Activated CD4-positive, alpha-beta T cell treated with anti-CD3 and anti-CD28 coated beads for 24 hours (primary cell): Measurements from ENCODE around the gene FARP1.

Experiments used
- DNase-seq, 2 donors: peaks; one replicate each; pipeline ENCODE4 v3.0.0-alpha.2; 2020; ENCODE audit warnings: low read depth in 2 of 2

Gene FARP1

DNA sequence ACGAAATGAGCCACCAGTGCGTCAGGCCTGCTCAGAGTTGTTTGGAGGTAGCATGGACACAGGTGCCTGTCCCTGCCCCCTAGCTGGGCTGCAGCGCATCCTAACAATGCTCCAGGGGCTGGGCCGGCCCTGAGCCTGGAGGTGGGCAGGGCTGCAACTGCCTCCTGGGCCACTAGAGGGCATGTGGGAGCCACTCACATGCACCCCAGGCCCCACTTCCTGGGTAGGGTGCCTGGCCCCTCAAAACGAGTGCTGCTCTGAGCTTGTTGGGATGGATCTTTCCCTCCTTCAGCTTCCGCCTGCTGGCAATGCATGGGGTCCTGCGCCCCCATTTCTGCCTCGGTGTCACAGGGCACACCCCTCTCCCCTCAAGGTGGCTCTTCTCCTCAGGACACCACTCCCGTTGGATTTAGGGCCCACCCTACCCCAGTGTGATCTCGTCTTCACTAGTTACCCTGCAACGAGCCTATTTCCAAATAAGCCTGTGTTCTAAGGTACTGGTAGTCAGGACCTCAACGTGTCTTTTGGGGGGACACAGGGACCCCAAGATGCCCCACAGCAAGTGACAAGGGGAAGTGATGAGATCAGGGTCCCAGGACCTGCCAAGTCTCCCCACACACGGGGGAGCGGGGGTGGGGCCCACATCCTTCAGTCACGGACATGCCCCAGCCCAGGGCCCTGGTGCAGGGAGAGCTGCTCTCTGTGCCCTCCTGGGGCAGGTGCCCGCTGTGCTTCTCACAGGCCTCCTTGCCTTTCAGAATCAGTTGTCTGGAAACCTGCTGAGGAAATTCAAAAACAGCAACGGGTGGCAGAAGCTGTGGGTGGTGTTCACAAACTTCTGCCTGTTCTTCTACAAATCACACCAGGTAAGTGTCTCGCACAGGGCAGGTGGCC, 302.7 kb downstream of the FARP1 start:
- peak; percentile 68 to 72 for DNase-seq

DNA sequence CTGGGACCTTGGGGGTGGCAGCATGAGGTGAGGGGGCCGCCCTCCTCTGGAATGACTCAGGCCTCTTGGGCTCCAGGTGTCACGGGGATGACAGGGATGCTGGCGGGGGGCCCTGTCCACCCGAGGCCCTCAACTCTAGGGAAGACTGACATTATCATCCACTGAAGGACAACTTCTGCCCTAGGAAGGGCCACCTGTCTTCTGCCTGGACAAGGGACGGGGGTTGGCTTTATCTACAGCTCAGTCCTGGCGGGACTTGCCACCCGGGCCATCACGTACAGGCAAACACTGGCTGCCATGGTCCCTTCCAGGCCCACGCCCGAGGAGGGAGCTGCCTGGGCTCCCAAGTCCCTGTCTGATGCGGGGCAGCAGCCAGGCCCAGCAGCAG, 303.3 kb downstream of the FARP1 start:
- no peak for DNase-seq

DNA sequence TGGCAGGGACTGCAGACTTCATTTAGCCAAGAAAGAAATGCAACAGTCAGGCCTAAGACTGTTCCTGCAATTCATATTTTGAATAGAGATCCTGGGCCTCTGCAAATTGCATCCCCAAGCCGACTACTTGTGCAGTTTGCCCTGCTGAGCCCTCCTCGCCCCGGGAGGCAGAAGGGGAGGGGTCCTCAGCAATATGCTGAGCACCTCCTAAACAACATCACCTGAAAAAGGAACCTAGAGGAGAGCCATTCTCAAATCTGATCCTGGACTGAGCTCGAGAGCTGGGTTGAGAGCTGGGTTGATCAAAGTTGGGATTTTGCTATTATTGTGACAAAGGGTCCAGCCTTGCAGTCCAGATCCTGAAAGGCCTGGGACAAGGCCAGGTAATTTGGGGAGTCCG, 304.2 kb downstream of the FARP1 start:
- no peak for DNase-seq

DNA sequence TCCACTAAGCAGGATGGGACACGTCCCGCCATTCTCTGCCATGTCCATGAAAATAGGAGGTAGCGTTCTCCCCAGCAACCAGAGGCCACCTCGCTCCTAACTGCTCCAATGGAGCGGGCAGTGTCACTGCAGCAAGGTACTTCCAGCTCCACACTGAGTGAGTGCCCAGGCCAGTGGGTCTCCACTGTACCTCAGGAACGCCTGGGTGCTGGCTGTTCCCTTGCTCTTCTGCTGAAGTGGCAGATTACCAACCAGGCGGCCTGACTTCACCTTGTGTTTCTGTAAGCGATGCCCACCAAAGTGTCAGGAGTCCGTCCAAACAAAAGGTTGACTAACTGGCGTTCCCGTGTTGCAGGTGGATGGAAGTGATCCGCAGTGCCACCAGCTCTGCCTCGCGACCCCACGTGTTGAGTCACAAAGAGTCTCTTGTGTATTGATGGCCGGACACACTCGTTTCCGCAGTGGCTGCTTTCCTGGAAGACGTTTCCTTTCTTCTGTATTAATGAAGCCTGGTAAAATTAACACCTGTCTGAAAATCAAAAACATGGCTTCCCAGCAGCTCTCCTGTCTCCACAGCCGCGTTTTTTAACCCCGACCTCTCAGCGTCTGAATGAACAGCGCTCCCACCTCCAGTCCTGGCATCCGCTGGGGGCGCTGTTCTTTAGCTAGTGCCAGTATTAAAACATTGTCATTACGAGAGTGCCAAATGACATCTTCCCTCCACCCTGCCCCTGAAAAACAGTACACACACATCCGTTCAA, 305.2 kb downstream of the FARP1 start:
- peak in 1 of 2 donors; percentile 20 for DNase-seq

DNA sequence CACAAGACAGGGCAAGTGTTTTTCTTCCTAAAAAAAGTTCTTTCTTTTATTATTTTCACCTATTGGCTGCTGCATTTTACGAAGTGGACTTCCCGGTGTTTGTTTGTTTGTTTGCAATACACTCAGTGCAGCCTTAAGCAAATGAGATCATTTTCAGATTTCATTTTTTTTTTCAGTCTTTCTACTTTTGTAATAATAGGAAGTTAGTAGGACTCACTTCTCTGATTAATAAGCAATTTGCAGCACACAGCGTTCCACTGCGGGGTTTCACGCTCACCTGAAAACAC, 305.7 kb downstream of the FARP1 start:
- no peak for DNase-seq

DNA sequence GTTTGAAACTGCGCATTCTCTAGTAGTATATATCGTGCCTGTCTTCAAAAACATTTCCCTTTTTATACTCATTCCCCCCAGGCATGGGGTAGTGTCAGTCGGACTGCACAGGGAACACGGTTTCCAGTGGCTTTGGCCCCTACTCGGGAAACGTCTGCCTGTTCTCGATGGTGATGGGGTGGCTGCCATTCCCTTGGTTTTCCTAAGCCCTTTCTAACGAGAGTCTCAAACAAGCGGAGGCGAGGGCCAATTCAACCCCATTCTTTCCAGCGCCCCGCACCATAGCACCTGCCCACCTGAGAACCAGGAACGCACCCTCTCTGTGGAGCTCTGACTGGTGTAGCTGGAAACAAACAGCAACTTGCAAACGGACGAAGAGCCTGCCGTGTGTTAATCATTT, 306.4 kb downstream of the FARP1 start:
- DNase-seq, result no peak

DNA sequence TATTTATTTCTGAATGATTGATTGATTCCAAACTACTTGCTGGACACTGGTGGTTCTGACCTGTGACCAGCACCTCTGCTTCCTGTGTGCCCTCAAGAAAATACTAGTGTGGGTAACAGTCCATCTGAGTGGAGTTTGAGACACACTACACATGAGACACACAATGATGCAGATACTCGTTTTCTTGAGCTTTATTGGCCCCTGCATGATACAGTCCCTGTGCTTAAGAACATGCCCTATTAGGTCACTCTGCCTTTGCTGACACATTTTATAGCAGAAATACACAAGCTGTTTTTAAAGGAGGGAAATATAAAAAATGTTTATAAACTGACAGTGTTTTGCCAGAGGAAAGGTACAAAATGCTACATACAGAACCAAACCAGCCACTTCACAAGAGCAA, 307.1 kb downstream of the FARP1 start:
- no peak for DNase-seq

DNA sequence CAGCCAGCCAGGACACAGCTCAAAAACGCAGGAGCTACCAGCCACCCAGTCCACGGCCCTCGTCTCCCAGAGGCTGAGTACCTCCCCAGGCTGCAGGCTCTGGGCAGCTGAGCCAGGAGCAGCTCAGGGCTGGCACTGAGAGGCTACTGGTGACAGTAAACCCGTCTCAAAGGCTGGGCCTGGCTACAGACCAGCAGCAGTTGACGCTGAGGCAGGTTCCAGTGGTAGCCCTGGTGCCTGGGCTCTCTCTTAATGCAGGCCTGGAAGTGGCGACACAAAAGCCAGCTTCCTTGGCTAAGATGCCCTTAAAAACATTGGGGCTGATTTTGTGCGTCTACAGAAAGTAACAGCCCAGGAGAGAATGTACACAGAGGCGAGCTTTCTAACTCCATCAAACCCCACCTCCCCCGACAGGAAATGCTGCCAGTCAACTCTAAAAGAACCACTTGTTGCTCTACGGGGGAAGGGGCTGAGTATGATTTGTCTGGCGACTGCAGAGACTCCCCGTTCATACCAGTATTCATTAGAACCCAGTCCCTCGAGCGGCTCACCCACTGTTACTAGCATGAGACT, 307.7 kb downstream of the FARP1 start:
- DNase-seq, result no peak

DNA sequence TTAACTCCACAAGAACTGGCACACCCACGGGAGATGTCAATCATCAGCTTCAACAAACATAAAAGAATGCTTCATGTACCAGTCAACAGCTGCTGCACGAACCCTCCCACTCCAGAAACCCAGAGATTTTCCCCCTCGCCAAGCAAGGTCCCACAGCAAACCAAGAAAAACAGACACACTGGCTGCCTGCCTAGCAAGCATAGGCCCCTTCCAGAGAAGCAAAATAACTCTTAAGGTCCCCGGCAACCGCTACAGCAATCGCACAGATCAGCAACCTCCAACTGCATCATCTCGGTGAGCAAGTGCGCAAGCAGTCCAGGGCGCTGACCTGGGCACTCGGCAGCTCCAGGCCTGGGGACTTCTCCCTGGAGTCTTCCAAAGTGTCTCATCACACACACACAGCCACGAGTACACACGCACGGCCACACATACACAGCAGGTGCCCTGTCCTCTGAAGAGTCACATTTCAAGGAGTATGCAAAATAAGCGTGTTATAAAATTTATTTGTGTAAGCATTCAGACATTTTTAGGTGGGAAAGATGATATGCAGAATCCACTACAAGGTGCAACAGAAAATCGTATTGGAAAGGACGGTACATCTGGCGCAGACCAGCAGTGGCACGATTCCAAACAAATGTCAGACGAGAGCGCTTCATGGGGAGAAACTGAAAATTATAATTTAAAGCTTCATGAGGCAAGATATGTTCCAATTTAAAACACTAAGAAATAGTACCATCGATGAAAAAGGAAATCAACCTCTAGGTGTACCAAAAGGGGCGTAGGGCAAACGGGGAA, 309.0 kb downstream of the FARP1 start:
- DNase-seq, result no peak

DNA sequence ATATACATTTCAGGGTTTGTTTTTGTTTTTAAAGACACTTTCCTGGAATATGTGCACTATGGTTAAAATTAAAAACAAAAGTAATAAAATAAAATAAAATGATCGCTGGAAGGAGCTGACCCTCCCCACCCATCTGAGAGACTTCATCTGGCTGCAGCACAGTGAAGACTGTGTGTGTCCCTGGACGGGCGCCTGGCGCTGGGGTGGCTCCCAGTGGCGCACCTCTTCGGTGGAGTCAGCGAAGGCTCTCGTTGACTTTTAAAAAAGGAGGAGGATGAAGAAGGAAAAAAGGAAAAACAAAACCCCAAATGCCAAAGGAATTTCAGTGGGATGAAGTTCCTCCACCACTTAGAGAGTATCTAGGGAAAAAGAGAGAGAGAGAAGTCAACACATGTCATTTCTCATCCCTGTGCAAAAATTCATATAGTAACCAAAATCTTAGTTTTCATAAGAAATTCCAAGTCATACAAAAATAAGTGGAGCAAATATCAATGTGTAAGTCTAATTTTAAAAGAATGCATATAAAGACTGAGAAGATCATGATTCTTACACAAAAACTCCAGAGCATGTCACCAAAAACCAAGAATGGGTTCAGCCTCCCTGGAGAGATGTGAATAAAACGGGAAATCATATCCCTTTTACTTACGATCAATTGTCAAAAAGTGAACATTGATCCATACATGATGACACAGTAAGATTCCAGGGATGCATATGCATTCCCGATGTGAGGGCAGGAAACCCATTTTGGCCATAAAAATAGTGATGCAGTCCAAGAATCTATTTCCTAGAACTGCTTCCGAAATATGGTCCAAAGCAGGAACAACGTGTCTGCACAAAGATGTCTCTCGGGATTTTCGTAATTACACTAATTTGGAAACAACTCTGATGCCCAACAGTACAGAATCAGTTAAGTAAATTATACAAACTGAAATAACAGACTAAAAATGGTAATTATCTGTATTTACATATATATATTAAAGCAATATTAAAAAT, 310.3 kb downstream of the FARP1 start:
- no peak for DNase-seq

DNA sequence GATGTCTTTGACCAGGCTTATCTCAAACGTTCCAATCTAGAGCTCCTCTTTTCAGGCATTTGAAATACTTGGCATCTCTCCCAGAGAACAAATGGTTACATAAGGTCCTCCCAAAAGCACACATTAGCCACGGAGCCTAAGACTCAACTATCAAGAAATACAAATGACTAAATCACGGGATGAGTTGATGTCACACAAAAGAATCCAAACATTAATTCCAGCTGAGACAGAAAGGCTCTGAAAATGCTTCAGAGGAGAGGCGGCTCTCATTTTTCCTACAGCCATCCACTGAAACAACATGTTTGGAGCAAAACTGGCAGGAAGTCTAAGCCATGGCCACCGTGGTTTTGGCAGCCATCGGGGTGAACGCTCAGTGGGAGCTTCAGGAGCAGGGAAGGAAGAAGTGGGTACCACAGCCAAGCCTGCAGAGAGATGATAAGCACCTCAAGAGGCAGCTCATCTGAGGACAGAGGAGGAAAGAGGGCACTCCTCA, 311.5 kb downstream of the FARP1 start:
- DNase-seq, result no peak

DNA sequence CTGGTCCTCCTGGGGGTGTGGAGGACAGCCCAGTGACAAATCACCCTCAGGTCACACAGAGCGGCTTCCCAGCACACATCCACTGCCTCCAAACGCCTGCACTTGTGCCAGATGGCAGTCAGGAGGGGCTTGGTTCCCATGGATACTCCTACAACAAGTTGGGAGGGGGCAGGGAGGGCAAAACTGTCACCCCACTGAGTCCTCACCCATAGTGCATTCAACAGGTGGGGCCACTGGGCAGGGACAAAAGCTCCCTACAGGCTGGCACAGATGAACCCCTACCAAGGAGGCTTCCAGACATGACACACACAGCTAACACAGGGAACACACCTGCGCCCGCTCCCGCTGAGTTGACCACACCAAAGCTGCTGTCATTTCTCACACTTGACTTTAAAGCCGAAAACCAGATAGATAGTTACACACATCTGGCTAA, 313.5 kb downstream of the FARP1 start:
- no peak for DNase-seq

DNA sequence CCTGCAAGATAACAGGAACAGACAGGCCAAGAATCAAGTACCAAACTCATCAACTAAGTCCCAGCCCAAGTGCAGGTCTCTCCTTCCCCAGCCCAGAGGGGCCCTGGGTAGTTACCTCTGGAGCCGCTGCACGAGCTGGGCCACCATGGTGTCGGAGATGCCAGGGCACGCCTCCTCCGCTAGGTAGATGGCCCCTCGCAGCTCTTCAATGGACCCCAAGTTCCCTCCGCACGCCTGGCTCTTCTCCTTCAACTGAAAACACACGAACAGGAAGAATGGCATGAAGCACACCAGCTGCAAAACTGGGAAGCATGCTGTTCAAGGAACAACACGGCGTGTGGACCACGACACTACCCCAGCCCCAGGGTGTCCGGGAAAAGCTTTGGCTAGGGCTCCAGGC, 314.2 kb downstream of the FARP1 start:
- DNase-seq, result no peak

DNA sequence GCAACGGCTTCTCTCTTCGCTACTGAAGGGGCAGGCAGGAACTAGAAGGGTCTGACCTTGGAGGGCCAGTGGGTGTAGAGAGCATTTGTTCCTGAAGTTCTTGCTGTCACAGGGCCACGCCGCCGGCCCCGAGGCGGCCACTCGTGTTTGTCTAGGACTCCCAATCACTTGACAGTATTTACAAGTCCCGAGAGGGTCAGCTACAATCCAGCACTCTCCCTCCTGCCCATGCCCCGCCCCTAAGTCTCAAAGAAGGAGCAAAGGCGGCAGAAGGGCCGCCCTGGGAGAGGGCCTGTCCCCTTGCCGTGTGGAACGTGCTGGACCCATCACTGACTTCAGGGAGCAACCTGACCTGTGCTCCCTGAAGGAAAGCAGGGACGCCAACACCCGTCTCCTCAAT, 315.5 kb downstream of the FARP1 start:
- no peak for DNase-seq

DNA sequence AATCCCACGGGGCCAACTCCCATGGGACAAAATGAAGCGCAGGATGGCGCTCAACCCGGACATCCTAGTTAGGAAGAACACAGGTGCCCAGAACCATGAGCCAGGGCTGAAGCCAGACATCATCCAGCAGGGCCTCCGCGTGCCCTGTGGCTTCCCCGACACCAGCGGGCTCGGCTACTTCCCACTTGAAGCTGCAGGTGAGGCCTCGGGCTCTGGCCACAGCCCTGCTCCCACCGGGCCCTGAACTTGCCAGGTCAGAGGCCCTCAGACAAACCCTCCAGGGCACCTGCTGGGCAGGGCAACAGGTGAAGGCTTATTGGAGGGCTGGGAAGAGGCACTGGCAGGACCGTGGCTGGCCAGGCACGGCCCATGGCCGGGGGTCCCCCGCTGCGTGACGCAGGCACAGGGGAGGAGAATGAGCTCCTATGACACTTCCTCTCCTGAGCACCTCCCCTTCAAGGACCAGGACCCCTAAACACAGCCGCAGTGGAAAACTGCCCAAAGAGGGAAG, 316.3 kb downstream of the FARP1 start:
- no peak for DNase-seq

DNA sequence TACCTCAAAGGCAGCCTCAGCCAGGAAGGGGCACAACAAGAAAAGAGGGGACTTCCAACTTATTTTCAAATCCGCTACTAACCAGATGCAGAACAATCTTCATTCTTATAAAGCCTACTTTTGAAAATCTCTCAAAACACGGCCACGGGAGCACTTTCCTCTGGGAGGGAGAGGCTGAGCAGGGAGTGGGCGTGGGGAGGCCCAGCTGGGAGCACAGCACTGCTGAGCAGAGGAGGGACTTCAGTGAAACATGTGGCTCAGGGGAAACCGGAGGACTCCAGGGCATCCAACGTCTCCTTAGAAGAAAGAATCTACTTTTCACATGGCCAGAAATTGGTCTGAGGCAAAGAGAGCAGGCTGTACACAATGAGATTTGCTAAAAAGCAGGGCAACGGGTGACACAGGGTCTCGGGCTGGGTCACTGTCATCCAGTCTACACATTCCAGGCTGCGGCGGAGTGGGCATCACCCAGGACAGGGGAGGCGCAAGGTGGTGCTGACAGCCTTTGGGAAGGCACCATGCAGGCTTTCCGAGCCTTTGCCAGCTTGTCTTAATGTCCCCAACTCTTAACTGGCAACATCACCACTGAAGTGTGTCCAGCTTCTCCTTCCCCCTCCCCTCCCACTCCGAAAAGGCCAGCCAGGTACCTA, 317.0 kb downstream of the FARP1 start:
- DNase-seq, result no peak

DNA sequence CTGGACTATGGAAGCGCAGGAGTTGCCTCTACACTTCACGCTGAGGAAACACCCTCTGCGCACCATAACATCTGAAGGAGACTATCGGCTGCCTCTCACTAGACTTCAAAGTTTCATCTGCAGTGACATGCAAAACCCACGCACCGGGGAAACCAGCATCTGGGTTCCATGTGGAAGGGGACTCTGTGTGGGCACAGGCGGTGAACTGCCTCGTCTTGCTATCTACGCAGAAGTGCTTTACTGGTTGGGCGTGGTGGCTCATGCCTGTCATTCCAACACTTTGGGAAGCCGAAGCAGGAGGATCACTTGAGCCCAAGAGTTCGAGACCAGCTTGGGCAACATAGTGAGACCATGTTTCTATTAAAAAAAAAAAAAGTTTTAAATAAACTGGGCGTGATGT, 317.6 kb downstream of the FARP1 start:
- DNase-seq, result no peak

DNA sequence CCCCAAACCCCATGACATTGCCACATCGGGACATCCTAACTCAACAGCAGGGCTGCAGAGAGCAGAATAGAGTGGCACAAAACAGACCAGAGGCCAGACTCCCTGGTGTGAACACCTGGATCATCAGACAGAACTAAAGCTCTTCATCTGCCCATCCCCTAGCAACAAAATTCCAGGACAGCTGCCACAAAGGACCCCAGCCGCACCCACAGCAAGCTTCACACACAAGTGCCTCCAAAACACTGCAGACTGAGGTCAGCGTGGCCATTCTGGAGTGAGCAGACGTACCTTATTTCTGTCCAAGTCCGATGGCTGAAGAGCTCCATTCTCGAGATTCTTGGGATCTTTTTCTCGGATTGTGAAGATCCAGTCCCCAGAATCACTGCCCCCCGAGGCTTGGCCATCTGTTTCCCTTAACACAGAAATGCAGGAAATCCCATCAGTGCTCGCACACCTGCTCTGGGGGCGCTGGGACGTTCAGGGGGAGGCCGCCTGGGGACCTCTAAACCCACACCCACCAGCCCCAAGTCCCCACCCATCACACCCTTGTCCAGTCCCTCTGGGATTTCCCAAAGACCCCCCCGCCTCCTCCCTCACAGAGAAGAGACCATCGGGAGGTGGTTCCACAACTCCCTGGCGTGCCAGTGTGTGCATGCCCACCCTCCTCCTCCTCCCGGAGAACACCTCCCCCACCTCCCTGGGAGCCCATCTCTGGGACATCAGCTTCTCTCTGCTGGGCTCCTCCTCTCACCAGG, 318.8 kb downstream of the FARP1 start:
- DNase-seq, result no peak

DNA sequence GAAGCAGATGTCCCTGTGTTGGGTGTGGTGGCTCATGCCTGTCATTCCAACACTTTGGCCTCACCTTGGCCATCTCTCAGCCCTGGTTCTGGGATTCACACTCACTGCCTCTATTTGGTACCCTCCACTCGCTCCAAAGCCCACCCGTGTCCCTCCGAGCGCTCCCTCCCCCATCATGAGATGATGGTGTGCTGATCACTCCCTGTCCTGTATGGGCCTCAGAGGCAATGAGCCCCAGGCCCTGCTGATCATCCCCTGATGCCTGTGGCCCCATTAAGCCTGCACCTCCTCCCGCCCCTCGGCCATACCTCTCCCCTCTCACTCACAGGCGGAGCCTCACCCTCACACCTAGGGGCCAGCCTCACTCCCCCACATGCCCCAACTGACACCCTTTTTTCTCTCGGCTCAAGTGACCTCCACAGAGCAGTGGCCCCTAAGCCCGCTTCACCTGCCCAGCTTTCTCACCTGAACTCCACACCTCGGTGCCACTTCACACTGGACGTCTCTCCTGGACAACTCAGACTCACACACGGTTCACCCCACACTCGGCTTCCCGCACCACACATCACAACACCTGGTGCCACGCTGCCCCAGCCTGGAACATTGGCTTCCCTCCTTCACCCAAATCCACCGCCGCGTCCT, 319.5 kb downstream of the FARP1 start:
- DNase-seq, result no peak
